GM18861 (cell line): Measurements from ENCODE around the gene HIPK3.
"Not testable (repeated sequence)": the region's sequence is repeated elsewhere in the genome, so short reads cannot be mapped to it uniquely, and the experiment has no call there.

ENCODE experiments used
- ATAC-seq: cut with Tn5 transposase; IDR thresholded peaks from one replicate; pipeline ENCODE4 v1.9.1; 2021; ENCODE audit not compliant: unreplicated experiment

The HIPK3 gene

DNA sequence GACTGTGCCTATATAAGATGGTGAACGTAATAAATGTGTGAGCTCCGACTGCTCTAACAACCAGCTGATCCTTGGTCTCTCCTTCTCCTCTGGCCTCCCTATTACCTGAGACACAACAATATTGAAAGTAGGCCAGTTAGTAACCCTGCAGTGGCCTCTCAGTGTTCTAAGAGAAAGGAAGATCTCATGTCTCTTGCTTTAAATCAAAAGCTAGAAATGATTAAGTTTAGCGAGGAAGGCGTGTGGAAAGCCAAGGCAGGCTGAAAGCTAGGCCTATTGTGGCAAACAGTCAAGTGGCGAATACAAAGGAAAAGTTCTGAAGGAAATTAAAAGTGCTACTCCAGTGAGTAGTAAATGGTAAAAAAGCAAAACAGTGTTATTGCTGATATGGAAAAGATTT, 39.5 kb downstream of the HIPK3 start:
- ATAC-seq = no peak

- no peak for ATAC-seq
Observed at GRCh38 chr11:33303541-33303940, 46.4 kb downstream of the HIPK3 start.

- ATAC-seq = not testable (repeated sequence)
Observed at GRCh38 chr11:33306821-33307220, 49.6 kb downstream of the HIPK3 start.

DNA sequence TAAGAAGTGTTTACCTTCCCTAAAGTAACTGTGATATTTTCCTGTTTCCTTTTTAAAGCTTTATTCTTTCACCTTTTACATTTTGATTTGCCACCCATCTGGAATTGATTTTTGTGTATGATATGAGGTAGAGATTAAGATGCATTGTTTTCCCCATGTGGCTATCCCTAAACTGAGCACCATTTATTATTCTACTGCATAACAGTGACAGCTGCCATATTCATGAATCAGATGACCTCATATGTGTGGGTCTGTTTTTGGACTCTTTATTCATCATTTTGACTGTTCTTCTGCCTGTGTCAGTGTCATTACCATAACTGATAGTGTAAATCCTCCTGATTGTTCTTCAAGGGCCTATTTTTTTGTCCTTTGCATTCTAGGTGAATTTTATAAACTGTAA, 50.8 kb downstream of the HIPK3 start:
- no peak for ATAC-seq

- ATAC-seq = no peak
Observed at GRCh38 chr11:33309118-33309517, 51.9 kb downstream of the HIPK3 start.

- no peak for ATAC-seq
Observed at GRCh38 chr11:33310720-33311500, 53.7 kb downstream of the HIPK3 start.

DNA sequence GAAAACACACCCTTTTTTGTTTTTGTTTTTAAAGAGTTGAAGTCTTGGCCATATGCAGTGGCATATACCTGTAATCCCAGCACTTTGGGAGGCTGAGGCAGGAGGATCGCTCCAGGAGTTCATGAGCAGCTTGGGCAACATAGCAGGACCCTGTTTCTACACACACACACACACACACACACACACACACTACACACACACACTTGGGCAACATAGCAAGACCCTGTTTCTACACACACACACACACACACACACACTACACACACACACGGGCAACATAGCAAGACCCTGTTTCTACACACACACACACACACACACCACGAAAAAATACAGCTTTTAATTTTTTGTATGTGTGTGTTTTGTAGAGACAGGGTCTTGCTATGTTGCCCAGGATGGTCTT, 54.5 kb downstream of the HIPK3 start:
- ATAC-seq = no peak

GRCh38 chr11:33315822-33316221, 58.6 kb downstream of the HIPK3 start:
- no peak for ATAC-seq

GRCh38 chr11:33317662-33318061, 60.5 kb downstream of the HIPK3 start:
- no peak for ATAC-seq

DNA sequence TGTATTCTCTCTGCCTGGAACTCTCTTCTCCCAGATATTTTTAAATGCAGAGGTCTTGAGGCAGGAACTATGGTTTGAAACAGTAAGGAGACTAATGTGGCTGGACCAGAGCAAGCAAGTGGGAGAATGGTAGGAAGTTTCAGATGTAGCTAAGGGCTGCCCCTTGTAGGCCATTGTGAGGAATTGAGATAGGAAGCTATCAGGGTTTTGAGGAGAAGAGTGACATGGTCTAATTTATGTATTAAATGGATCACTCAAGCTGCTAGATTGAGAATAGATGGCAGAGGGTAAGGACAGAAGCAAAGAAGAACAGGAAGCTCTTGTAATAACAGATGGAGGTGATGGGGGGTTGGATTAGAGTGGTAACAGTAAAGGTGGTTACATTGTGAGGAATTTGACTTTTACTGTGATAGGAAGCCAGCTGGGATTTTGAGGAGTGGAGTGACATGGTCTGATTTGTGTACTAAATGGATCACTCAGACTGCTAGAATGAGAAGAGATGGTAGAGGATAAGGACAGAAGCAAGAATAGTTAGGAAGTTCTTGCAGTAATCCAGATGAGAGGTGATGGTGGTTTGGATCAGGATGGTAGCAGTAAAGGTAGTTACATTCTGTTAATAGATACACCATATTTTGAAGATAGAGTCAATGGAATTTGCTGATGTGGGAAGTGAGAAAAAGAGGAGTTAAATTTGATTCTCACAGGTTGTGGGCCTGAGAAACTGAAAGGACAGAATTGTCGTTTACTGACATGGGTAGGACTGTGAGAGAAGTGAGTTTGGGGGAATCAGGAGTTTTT, 63.0 kb downstream of the HIPK3 start:
- no peak for ATAC-seq

DNA sequence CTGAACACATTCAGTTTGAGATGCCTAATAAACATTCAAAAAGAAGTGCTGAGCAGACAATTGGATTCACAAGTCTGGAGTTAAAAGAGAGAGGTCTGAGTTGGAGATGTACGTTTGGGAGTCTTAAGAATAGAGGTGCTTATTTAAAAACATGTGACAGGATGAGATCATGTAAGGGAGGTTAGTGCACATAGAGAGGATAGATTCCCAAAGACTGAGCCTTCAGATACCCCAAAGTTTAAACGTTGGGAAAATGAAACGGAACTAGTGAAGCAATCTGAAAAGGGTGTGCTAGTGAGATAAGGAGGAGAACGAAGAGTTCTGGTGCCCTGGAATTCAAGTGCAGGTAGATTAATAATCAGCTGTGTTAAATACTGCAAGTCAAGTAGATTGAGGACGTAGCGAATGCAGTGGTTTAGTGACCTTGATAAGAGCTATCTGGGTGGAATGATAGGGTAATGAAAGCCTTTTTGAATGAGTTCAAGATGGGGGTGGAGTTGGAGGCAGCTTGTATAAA, 63.7 kb downstream of the HIPK3 start:
- ATAC-seq = no peak

GRCh38 chr11:33321422-33321821, 64.2 kb downstream of the HIPK3 start:
- peak; percentile 27 for ATAC-seq

DNA sequence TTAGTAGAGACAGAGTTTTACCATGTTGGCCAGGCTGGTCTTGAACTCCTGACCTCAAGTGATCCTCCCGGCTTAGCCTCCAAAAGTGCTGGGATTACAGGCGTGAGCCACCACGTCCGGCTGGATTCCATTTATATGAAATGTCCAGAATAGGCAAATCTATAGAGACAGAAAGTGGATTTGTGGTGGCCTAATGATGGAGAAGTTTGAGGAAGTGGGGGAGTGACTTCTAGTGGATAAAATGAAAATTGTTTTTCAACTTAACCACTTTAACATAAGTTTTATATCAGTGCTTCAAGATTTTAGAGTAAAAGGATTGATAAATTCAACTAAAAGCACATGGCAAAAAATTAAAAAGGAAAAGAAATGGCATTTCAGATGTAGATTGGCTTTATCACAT, 66.2 kb downstream of the HIPK3 start:
- no peak for ATAC-seq

DNA sequence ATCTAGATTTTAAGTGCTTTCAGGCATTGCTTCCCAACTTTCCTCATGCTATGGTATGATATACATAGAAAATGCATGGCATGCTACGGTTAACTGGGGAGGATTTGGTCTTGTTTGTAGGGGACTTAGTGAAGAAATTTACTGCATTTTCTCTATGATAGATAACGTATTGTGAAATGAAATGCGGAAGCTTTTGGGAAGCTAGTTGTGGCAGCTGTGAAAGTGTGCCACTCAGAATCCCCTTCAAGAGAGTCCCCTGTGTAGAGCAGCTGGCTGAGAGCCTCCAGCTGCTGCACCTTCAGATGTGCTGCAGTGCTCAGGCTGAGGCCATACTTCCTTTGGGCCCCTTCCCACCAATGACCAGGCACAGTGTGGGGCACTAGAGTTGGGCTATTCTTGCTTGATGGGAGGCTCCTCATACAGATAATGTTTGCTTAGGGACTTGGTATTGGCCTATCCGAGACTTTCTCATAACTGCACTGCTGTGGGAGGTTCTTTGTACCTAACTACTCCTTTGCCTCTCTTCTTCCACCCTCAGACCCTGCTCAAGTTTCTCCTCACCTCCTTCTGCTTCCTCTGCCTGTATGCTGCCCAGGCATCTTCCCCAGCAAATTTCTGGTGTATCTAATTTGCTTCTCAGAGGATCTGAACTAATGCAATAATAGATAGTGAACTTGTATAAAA, 67.3 kb downstream of the HIPK3 start:
- peak; percentile 69 for ATAC-seq

DNA sequence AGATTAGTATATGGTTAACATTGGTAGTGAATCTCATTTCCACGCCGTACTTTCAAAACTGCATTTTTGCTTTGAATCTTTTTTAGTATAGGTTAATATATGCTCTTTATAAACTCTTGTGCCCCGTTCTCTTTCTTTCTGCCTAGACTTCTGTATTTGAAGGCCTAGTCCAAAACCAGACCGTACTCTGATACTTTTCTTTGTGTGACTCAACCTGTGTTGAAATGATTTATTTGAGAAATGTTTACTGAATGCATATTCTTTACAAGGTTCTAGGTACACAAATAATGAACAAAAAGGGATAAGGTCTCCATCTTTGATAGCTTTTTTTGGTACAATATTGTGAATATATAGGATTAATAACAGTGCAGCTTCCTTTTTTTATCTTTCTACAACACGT, 68.3 kb downstream of the HIPK3 start:
- ATAC-seq = no peak

DNA sequence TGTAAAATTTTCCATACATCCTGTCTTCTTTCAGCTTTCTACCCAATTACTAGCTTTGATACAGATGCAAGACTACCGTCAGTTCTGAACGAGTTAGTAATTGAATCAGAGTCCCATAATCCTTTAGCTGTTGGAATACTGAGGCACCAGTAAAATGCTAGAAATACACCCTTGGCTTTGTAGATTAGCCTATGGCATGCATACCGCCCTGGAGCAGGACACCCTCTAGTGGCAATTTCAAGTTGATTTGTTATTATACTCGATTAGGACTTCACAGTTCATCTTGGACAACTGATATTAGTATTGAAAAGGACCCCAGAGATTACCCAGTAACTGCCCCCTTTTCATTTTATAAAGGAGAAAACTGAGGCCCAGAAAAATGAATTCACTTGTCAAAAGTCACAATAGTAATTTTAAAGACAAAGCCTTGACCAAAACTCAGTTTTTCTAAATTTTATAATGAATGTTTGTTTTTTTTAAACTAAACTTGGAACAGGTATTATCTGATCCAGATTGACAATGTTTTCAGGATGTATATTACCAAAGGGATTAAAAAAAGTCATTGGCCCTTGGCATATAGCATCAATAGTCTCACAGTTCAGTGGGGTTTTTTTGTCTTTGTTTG, 72.6 kb downstream of the HIPK3 start:
- ATAC-seq = peak; percentile 79

- no peak for ATAC-seq
Observed at GRCh38 chr11:33333816-33334215, 76.6 kb downstream of the HIPK3 start.

DNA sequence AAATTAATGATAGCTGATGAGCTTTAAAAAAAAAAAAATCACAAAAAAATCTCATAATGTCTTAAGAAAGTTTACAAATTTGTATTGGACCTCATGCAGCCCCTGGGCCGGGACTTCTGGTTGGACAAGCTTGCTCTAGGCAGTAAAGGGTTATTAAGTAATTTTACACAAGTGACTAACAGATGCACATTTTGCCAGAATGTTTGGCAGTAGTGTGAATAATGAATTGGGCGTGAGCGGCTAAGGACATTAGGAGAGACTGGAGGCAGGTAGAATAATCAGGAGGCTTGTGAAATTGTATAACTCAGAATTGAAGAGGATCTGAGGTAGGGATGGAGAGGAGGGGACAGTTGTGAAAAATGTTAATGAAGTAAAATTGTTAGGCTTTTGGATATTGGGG, 77.4 kb downstream of the HIPK3 start:
- ATAC-seq = no peak

DNA sequence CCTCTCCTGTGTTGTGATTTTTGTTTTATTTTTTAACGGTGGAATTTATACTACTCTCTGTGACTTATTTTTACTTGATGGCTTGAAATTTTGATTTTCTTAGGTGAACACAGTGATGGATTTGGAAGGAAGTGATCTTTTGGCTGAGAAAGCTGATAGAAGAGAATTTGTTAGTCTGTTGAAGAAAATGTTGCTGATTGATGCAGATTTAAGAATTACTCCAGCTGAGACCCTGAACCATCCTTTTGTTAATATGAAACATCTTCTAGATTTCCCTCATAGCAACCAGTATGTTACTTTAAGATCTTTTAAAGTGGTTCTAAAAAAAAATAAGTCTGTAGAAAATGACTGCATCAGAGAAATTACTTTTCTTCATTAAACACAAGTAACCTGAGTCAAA, 82.1 kb downstream of the HIPK3 start:
- ATAC-seq = no peak

- ATAC-seq = no peak
Observed at GRCh38 chr11:33344611-33345010, 87.4 kb downstream of the HIPK3 start.

DNA sequence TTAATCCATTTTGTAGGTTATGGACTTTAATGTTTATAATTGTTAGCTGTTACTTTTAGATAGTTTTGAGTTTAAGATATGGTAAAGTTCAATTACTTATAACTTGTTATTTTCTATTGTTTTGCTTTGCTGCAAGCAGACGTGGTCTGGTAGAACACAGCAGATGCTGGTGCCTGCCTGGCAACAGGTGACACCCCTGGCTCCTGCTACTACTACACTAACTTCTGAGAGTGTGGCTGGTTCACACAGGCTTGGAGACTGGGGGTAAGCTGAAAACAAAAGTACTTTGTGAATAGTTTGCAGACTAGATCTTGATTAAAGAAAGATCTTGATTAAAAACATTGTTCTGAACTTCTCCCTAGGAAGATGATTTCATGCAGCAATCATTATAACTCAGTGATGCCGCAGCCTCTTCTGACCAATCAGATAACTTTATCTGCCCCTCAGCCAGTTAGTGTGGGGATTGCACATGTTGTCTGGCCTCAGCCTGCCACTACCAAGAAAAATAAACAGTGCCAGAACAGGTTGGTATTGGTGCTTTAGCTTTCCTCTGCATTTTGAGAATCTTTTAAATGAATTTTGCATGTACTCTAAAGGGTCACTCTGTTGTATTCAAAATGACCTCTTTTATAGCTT, 90.4 kb downstream of the HIPK3 start:
- peak; percentile 73 for ATAC-seq
